Activated CD8-positive, alpha-beta memory T cell treated with anti-CD3 and anti-CD28 coated beads for 36 hours (primary cell): ENCODE data around the gene IFT25. TPM values are rescaled to one million over a fixed set of nuclear protein-coding genes. Genes with fewer than 3 reads are reported as not detected.
"Not testable (repeated sequence)": the region's sequence is repeated elsewhere in the genome, so short reads cannot be mapped to it uniquely, and the experiment has no call there.

ENCODE experiments used
- CTCF ChIA-PET: fragments of 350-600 bp; sonication (Branson Sonifier 250); formaldehyde crosslinking; loops from one replicate; lab custom pipeline; 2021; ENCODE audit warnings: antibody characterized with exemption; lab: Charles Lee
- POLR2A ChIA-PET: fragments of 350-600 bp; sonication (Branson Sonifier 250); formaldehyde crosslinking; loops from one replicate; lab custom pipeline; 2021; ENCODE audit warnings: antibody characterized with exemption; lab: Charles Lee
- total RNA-seq, 2 experiments: library from RNA; stranded (reverse); gene quantifications; one replicate each; pipeline ENCODE4 v1.2.3, GENCODE V29; 2021

IFT25 gene
- 10 to 100 TPM; 54.8 to 55.1 TPM for total RNA-seq

GRCh38 chr1:53945433-53946251 lies at the start of gene IFT25:
TSS of gene IFT25 (minus strand) at chr1:53945699. CDS start at chr1:53940082, 5,617 bp downstream.
- ChIA-PET POLR2A (interaction anchor here (0.8 to 1.9 kb wide), 5 partner anchors 56 to 853 kb away, joined by 3 to 13 read pairs (median 6); partner anchors contain the start of genes NDC1, TCEANC2, TMEM59 and YIPF1), CTCF (interaction anchor here (1.0 to 2.1 kb wide), 7 partner anchors 11 to 1541 kb away, joined by 3 to 11 read pairs (median 3); partner anchors contain the start of genes ORC1, PRPF38A and YIPF1)

GRCh38 chr1:53994516-53994915 lies 49.0 kb upstream of the IFT25 start:
- POLR2A ChIA-PET, result not testable (repeated sequence)

GRCh38 chr1:53992085-53992874 lies 46.8 kb upstream of the IFT25 start:
- CTCF ChIA-PET, result no interaction called here
- POLR2A ChIA-PET, result interaction anchor here (0.6 kb wide), 1 partner anchor 10 kb away, joined by 3 read pairs; no protein-coding TSS in a partner anchor

More at GRCh38 chr1:53994516-53994915, 49.0 kb upstream of the IFT25 start:
- CTCF ChIA-PET, result not testable (repeated sequence)

GRCh38 chr1:53987880-53988279 lies 42.4 kb upstream of the IFT25 start:
- ChIA-PET POLR2A (no interaction called here), CTCF (no interaction called here)

GRCh38 chr1:53986458-53986857 lies 41.0 kb upstream of the IFT25 start:
- POLR2A ChIA-PET, result no interaction called here
- CTCF ChIA-PET, result interaction anchor here (0.7 kb wide), 1 partner anchor 24 kb away, joined by 4 read pairs; no protein-coding TSS in a partner anchor

- ChIA-PET CTCF (no interaction called here), POLR2A (no interaction called here)
Observed at GRCh38 chr1:53984726-53985125, 39.2 kb upstream of the IFT25 start.

- ChIA-PET CTCF (no interaction called here), POLR2A (interaction anchor here (0.8 kb wide), 1 partner anchor 9 kb away, joined by 3 read pairs; no protein-coding TSS in a partner anchor)
Observed at GRCh38 chr1:53982763-53983104, 37.2 kb upstream of the IFT25 start.

GRCh38 chr1:53982034-53982762 lies 36.7 kb upstream of the IFT25 start:
- ChIA-PET POLR2A (interaction anchor here (0.8 kb wide), 1 partner anchor 10 kb away, joined by 3 read pairs; no protein-coding TSS in a partner anchor), CTCF (no interaction called here)

- POLR2A ChIA-PET, result no interaction called here
- CTCF ChIA-PET, result no interaction called here
Observed at GRCh38 chr1:53981220-53981619, 35.7 kb upstream of the IFT25 start.

GRCh38 chr1:53979712-53980450 lies 34.4 kb upstream of the IFT25 start:
- ChIA-PET CTCF (no interaction called here), POLR2A (no interaction called here)

- POLR2A ChIA-PET, result no interaction called here
- CTCF ChIA-PET, result interaction anchor here (0.6 kb wide), 1 partner anchor 106 kb away, joined by 3 read pairs; no protein-coding TSS in a partner anchor
Observed at GRCh38 chr1:53975861-53976260, 30.4 kb upstream of the IFT25 start.

GRCh38 chr1:53971718-53972117 lies 26.2 kb upstream of the IFT25 start:
- ChIA-PET POLR2A (no interaction called here), CTCF (interaction anchor here (0.7 to 1.4 kb wide), 2 partner anchors 12 to 103 kb away, joined by 3 read pairs; no protein-coding TSS in a partner anchor)

- CTCF ChIA-PET, result interaction anchor here (1.7 kb wide), 1 partner anchor 10 kb away, joined by 9 read pairs; no protein-coding TSS in a partner anchor
- POLR2A ChIA-PET, result interaction anchor here (0.6 kb wide), 1 partner anchor 10 kb away, joined by 3 read pairs; no protein-coding TSS in a partner anchor
Observed at GRCh38 chr1:53969323-53969722, 23.8 kb upstream of the IFT25 start.

GRCh38 chr1:53968125-53968513 lies 22.6 kb upstream of the IFT25 start:
- POLR2A ChIA-PET, result no interaction called here
- CTCF ChIA-PET, result no interaction called here

GRCh38 chr1:53967409-53968124 lies 22.1 kb upstream of the IFT25 start:
- POLR2A ChIA-PET, result no interaction called here
- CTCF ChIA-PET, result no interaction called here

- POLR2A ChIA-PET, result no interaction called here
Observed at GRCh38 chr1:53966794-53967193, 21.3 kb upstream of the IFT25 start.

GRCh38 chr1:53964109-53964508 lies 18.6 kb upstream of the IFT25 start:
- ChIA-PET POLR2A (no interaction called here), CTCF (interaction anchor here (1.6 kb wide), 1 partner anchor 104 kb away, joined by 5 read pairs; no protein-coding TSS in a partner anchor)

More at GRCh38 chr1:53966794-53967193, 21.3 kb upstream of the IFT25 start:
- CTCF ChIA-PET, result no interaction called here
